HepG2 (cell line): ENCODE measurements around the gene LHPP. TPM values are rescaled to one million over a fixed set of nuclear protein-coding genes. Genes with fewer than 3 reads are reported as not detected.

Source experiments
- HHEX ChIP-seq: IDR thresholded peaks from 2 replicates; pipeline ENCODE4 v1.6.1; 2016; ENCODE audit warnings: control low read depth
- JUND ChIP-seq: sonication (generic); formaldehyde crosslinking; IDR thresholded peaks from 2 replicates; pipeline ENCODE4 v1.8.0; 2022; ENCODE audit warnings: mild to moderate bottlenecking, missing genetic modification reagents
- RORA ChIP-seq: sonication (generic); formaldehyde crosslinking; IDR thresholded peaks from 2 replicates; pipeline ENCODE4 v1.5.0; 2020; ENCODE audit warnings: mild to moderate bottlenecking, missing genetic modification reagents, moderate library complexity
- SYNCRIP ChIP-seq: fragments of 200-400 bp; formaldehyde crosslinking; IDR thresholded peaks from 2 replicates; pipeline ENCODE4 v1.6.1; 2018; ENCODE audit warnings: mild to moderate bottlenecking, low read depth, low read length; ENCODE audit not compliant: insufficient read depth
- TGIF2 ChIP-seq: IDR thresholded peaks from 2 replicates; pipeline ENCODE4 v1.6.1; 2016; ENCODE audit warnings: control low read depth, missing compliant biosample characterization
- ZBTB20 ChIP-seq: sonication (generic); formaldehyde crosslinking; IDR thresholded peaks from 2 replicates; pipeline ENCODE4 v1.8.1; 2023; ENCODE audit warnings: missing genetic modification reagents, low read depth, mild to moderate bottlenecking, borderline replicate concordance
- ZFP90 ChIP-seq: sonication (generic); formaldehyde crosslinking; IDR thresholded peaks from 2 replicates; pipeline ENCODE4 v1.8.0; 2022; ENCODE audit warnings: missing genetic modification reagents, mild to moderate bottlenecking, inconsistent platforms, borderline replicate concordance
- ZNF224 ChIP-seq: sonication (generic); formaldehyde crosslinking; IDR thresholded peaks from 2 replicates; pipeline ENCODE4 v1.5.0; 2020; ENCODE audit warnings: mild to moderate bottlenecking, missing genetic modification reagents
- ZNF496 ChIP-seq: sonication (generic); formaldehyde crosslinking; IDR thresholded peaks from 2 replicates; pipeline ENCODE4 v1.8.1; 2023; ENCODE audit warnings: mild to moderate bottlenecking, moderate library complexity, missing genetic modification reagents; ENCODE audit not compliant: insufficient replicate concordance
- ZNF619 ChIP-seq: sonication (generic); formaldehyde crosslinking; IDR thresholded peaks from 2 replicates; pipeline ENCODE4 v1.4.0; 2020; ENCODE audit warnings: mild to moderate bottlenecking, missing genetic modification reagents
- ZNF790 ChIP-seq: sonication (generic); formaldehyde crosslinking; IDR thresholded peaks from 2 replicates; pipeline ENCODE4 v1.8.0; 2022; ENCODE audit warnings: missing genetic modification reagents, mild to moderate bottlenecking, borderline replicate concordance
- polyA plus RNA-seq, 8 experiments: library from polyadenylated mRNA; depleted of rRNA in 3 of 8; stranded (reverse) in 7 of 8; unstranded in 1 of 8; fragments of >200 nt; fragmentation: Illumina TruSeq in 4 of 8; extraction: Trizol in 4 of 8; gene quantifications; 2 replicates each; pipeline versions ENCODE4 v1.2.1 to v1.2.3, GENCODE V29; 2011 to 2016; ENCODE audit warnings: low read depth in 4 of 8, missing spikeins in 1 of 8, mixed read lengths in 1 of 8; ENCODE audit not compliant: insufficient read depth in 1 of 8
- total RNA-seq, 5 experiments: library from RNA; depleted of rRNA; stranded (reverse); fragments of >200 nt; fragmentation: Illumina TruSeq; extraction: Trizol; gene quantifications; 2 replicates each; pipeline ENCODE4 v1.2.3, GENCODE V29; 2016; ENCODE audit warnings: low read depth in 1 of 5
- TF ChIP-seq, protein P1 (sequence below): sonication (generic); formaldehyde crosslinking; IDR thresholded peaks from 2 replicates; pipeline ENCODE4 v1.4.0; 2020; ENCODE audit warnings: missing genetic modification reagents
- TF ChIP-seq, protein P2 (sequence below): IDR thresholded peaks from 2 replicates; pipeline ENCODE4 v1.4.0; 2020; ENCODE audit warnings: mild to moderate bottlenecking, missing genetic modification reagents
- TF ChIP-seq, protein P3 (sequence below): IDR thresholded peaks from 2 replicates; pipeline ENCODE4 v1.6.1; 2016; ENCODE audit warnings: low read depth
- TF ChIP-seq, protein P4 (sequence below): sonication (generic); formaldehyde crosslinking; IDR thresholded peaks from 2 replicates; pipeline ENCODE4 v1.5.1; 2020; ENCODE audit warnings: missing genetic modification reagents, mild to moderate bottlenecking, borderline replicate concordance

LHPP gene
- total and polyA plus RNA-seq, 2 of the 13 experiments (the other 11 are each of a cell fraction or from before 2014, with no cell fraction given): 5.2 to 13.1 TPM

DNA sequence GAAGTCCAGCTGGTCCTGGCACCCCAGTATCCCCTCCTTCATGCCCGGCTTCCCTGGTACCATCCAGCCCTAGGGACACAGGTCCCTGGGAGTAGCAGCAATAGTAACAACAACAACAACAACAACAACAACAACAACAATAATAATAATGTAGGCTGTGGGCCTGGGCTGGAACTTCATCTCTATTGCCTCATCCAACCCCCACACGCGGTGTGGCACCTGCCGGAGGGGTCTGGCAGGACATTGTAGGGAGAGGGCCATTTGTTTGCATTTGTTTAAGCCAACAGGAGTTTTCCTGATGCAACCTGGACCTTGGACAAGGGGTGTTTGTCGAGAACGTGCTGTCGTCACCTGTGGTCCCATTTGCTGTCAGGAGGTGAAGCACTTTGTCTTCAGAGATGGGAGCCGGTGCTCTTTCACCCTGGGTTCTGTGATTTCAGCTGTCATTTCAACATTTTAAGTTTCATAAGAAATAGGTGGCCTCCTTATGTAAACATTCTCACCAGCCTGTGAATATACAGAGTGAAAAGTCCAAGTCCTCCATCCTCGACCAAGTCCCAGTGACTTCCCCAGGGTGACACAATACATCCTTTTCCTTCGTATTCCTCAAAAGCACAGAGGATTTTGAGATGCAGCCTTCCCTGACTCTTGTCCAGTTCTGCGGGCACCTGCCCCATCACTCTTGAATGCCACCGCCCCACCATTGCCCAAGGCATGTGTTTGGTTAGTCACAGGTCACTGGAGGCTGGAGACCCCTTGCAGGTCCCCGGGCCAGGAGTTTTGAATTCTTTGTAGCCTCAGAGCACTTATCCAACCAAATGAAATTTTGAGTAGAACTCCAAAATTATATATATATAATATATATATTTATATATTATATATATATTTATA is 9.2 kb downstream of the LHPP start (continued):
- TF ChIP-seq, protein P1, sequence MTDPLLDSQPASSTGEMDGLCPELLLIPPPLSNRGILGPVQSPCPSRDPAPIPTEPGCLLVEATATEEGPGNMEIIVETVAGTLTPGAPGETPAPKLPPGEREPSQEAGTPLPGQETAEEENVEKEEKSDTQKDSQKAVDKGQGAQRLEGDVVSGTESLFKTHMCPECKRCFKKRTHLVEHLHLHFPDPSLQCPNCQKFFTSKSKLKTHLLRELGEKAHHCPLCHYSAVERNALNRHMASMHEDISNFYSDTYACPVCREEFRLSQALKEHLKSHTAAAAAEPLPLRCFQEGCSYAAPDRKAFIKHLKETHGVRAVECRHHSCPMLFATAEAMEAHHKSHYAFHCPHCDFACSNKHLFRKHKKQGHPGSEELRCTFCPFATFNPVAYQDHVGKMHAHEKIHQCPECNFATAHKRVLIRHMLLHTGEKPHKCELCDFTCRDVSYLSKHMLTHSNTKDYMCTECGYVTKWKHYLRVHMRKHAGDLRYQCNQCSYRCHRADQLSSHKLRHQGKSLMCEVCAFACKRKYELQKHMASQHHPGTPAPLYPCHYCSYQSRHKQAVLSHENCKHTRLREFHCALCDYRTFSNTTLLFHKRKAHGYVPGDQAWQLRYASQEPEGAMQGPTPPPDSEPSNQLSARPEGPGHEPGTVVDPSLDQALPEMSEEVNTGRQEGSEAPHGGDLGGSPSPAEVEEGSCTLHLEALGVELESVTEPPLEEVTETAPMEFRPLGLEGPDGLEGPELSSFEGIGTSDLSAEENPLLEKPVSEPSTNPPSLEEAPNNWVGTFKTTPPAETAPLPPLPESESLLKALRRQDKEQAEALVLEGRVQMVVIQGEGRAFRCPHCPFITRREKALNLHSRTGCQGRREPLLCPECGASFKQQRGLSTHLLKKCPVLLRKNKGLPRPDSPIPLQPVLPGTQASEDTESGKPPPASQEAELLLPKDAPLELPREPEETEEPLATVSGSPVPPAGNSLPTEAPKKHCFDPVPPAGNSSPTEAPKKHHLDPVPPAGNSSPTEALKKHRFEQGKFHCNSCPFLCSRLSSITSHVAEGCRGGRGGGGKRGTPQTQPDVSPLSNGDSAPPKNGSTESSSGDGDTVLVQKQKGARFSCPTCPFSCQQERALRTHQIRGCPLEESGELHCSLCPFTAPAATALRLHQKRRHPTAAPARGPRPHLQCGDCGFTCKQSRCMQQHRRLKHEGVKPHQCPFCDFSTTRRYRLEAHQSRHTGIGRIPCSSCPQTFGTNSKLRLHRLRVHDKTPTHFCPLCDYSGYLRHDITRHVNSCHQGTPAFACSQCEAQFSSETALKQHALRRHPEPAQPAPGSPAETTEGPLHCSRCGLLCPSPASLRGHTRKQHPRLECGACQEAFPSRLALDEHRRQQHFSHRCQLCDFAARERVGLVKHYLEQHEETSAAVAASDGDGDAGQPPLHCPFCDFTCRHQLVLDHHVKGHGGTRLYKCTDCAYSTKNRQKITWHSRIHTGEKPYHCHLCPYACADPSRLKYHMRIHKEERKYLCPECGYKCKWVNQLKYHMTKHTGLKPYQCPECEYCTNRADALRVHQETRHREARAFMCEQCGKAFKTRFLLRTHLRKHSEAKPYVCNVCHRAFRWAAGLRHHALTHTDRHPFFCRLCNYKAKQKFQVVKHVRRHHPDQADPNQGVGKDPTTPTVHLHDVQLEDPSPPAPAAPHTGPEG (CRISPR knock-in tag): peak; percentile 75; the same call in 1 of the 2 replicates
- TF ChIP-seq, protein P2, sequence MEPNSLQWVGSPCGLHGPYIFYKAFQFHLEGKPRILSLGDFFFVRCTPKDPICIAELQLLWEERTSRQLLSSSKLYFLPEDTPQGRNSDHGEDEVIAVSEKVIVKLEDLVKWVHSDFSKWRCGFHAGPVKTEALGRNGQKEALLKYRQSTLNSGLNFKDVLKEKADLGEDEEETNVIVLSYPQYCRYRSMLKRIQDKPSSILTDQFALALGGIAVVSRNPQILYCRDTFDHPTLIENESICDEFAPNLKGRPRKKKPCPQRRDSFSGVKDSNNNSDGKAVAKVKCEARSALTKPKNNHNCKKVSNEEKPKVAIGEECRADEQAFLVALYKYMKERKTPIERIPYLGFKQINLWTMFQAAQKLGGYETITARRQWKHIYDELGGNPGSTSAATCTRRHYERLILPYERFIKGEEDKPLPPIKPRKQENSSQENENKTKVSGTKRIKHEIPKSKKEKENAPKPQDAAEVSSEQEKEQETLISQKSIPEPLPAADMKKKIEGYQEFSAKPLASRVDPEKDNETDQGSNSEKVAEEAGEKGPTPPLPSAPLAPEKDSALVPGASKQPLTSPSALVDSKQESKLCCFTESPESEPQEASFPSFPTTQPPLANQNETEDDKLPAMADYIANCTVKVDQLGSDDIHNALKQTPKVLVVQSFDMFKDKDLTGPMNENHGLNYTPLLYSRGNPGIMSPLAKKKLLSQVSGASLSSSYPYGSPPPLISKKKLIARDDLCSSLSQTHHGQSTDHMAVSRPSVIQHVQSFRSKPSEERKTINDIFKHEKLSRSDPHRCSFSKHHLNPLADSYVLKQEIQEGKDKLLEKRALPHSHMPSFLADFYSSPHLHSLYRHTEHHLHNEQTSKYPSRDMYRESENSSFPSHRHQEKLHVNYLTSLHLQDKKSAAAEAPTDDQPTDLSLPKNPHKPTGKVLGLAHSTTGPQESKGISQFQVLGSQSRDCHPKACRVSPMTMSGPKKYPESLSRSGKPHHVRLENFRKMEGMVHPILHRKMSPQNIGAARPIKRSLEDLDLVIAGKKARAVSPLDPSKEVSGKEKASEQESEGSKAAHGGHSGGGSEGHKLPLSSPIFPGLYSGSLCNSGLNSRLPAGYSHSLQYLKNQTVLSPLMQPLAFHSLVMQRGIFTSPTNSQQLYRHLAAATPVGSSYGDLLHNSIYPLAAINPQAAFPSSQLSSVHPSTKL (CRISPR knock-in tag): peak; percentile 98
- TF ChIP-seq TGIF2 (CRISPR knock-in tag) (peak; percentile 93), ZNF619 (CRISPR knock-in tag) (no peak), RORA (CRISPR knock-in tag) (no peak), ZNF790 (CRISPR knock-in tag) (no peak), ZNF224 (CRISPR knock-in tag) (no peak), HHEX (CRISPR knock-in tag) (peak; percentile 76), SYNCRIP (no peak), ZNF496 (CRISPR knock-in tag) (no peak), ZFP90 (CRISPR knock-in tag) (peak; percentile 69; the same call in 1 of the 2 replicates), ZBTB20 (CRISPR knock-in tag) (peak; percentile 73; the same call in 1 of the 2 replicates), JUND (CRISPR knock-in tag) (peak; percentile 52; the same call in 1 of the 2 replicates)
- TF ChIP-seq, protein P3, sequence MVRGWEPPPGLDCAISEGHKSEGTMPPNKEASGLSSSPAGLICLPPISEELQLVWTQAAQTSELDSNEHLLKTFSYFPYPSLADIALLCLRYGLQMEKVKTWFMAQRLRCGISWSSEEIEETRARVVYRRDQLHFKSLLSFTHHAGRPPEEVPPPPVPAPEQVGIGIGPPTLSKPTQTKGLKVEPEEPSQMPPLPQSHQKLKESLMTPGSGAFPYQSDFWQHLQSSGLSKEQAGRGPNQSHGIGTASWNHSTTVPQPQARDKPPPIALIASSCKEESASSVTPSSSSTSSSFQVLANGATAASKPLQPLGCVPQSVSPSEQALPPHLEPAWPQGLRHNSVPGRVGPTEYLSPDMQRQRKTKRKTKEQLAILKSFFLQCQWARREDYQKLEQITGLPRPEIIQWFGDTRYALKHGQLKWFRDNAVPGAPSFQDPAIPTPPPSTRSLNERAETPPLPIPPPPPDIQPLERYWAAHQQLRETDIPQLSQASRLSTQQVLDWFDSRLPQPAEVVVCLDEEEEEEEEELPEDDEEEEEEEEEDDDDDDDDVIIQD (CRISPR knock-in tag): peak; percentile 24; the same call in 1 of the 2 replicates
- TF ChIP-seq, protein P4, sequence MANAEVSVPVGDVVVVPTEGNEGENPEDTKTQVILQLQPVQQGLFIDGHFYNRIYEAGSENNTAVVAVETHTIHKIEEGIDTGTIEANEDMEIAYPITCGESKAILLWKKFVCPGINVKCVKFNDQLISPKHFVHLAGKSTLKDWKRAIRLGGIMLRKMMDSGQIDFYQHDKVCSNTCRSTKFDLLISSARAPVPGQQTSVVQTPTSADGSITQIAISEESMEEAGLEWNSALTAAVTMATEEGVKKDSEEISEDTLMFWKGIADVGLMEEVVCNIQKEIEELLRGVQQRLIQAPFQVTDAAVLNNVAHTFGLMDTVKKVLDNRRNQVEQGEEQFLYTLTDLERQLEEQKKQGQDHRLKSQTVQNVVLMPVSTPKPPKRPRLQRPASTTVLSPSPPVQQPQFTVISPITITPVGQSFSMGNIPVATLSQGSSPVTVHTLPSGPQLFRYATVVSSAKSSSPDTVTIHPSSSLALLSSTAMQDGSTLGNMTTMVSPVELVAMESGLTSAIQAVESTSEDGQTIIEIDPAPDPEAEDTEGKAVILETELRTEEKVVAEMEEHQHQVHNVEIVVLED: peak; percentile 45; the same call in 1 of the 2 replicates
